Astrocyte of the spinal cord (primary cell): ENCODE measurements around the gene YTHDC2.
"Not testable (repeated sequence)": the region's sequence is repeated elsewhere in the genome, so short reads cannot be mapped to it uniquely, and the experiment has no call there.

Source experiments
- DNase-seq: peaks from one replicate; pipeline ENCODE4 v3.0.0; 2011; ENCODE audit warnings: low read depth, low spot score
- H3K4me3 ChIP-seq: 2 replicates; pipeline ENCODE4 v1.5.1; 2011; ENCODE audit warnings: low read depth, mild to moderate bottlenecking, low read length, moderate library complexity
- in situ Hi-C: cut with HindIII; loops from 2 replicates; pipeline ENCODE4 v1.10.0; 2017; ENCODE audit warnings: low sequenced_read_pairs
- TF ChIP-seq, protein P1 (sequence below): IDR thresholded peaks from 2 replicates; pipeline ENCODE4 v1.5.1; 2012; ENCODE audit warnings: low read depth, mild to moderate bottlenecking, low read length, inconsistent platforms

YTHDC2 gene

DNA sequence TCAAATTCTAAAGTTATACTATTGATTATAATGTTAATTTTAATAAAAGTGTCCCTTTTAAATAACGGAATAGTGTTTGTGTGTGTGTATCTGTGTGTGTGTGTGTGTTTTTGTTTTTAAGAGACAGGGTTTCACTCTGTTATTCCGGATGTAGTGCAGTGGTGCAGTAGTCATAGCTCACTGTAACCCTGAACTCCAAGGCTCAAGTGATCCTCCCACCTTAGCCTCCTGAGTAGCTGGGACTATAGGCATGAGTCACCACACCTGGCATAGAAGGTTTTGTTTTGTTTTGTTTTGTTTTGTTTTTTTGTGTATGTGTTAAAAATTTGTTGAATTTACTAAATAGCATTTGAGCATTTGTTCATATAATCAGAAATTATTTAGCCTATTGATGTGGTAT is 64.6 kb downstream of the YTHDC2 start:
- no peak overlapping the region for H3K4me3 ChIP-seq
- in situ Hi-C loops = no loop called here
- no peak for DNase-seq
- TF ChIP-seq, protein P1, sequence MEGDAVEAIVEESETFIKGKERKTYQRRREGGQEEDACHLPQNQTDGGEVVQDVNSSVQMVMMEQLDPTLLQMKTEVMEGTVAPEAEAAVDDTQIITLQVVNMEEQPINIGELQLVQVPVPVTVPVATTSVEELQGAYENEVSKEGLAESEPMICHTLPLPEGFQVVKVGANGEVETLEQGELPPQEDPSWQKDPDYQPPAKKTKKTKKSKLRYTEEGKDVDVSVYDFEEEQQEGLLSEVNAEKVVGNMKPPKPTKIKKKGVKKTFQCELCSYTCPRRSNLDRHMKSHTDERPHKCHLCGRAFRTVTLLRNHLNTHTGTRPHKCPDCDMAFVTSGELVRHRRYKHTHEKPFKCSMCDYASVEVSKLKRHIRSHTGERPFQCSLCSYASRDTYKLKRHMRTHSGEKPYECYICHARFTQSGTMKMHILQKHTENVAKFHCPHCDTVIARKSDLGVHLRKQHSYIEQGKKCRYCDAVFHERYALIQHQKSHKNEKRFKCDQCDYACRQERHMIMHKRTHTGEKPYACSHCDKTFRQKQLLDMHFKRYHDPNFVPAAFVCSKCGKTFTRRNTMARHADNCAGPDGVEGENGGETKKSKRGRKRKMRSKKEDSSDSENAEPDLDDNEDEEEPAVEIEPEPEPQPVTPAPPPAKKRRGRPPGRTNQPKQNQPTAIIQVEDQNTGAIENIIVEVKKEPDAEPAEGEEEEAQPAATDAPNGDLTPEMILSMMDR = no peak

DNA sequence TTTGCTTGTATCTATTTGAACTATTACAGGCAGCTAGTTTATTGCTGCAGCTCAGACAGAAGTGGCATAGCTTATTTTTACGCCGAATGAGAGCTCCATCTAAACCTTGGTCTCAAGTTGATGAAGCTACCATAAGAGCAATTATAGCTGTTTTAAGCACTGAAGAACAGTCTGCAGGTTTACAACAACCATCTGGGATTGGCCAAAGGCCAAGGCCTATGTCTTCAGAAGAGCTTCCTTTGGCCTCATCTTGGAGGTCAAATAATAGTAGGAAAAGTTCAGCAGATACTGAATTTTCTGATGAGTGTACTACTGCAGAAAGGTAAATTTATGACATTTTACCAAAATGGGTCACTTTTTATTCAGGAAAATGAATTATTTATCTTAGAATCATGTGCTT is 67.9 kb downstream of the YTHDC2 start:
- in situ Hi-C loops = no loop called here
- no peak for DNase-seq
- H3K4me3 ChIP-seq = no peak overlapping the region
- TF ChIP-seq, protein P1 = no peak

DNA sequence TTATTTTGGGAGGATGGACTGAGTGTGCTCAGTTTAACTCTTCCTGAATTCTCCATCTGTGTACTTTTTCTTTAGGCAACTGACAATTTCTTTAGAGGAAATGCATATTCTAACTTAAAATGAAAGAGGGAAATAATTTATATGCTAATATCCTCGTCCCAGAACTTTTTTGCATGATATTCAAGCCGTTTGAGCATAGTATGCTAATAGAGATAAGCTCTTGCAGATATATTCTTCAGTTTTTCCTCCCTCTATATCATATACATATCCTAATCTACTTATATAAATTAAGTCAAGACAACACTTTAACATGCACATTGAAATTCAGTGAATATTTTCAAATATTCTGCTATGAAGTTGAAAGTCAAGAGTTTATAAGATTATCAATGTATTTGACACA is 84.7 kb downstream of the YTHDC2 start:
- H3K4me3 ChIP-seq = no peak overlapping the region
- TF ChIP-seq, protein P1 = no peak
- in situ Hi-C loops = no loop called here
- DNase-seq = no peak

DNA sequence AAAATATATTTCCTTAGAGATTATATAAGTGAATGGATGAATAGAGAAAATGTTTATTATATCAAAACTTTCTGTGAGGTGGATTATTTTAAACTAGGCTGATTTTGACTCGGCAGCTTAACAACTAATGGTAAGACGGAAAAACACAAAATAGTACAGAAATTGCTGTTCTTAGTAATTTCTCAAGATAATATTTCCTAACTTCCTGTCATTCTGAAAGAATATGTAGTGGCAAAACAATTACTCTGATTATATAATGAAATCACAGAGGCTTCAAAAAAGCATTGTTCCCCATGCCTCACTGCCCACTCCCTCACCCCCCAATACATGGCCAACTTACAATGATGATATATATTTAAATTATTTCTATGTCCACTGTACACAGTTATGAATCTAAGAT is 85.4 kb downstream of the YTHDC2 start:
- DNase-seq = no peak
- no peak overlapping the region for H3K4me3 ChIP-seq
- in situ Hi-C loops = no loop called here
- TF ChIP-seq, protein P1 = no peak

DNA sequence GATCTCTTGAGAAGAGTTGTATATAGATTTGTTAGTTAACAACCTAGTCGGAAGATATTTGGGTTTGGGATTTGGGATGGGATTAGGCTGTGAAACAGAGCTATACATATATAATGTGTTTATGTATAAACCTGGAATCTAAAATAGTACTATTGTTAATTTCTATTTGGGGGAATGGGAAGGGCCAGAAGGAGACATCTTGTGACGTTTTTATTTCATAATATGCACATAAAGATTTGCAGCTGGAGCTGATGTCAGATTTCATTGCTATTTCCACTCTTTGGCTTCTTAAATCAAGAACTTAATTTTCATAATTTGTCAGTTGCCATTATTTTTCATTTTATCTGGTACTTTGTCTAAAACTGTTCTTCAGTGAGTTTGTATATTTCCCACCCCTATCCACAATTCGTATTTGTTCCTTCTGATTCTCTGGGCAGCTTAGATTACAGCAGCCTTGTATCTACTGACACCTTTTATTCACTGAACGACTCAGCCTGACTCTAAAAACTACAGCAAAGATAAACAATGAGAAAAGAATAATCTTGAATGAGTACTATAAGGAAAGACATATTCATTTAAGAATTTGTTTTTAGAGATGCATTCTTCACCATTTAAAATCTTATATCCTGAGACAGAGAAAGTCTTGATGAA is 86.9 kb downstream of the YTHDC2 start:
- H3K4me3 ChIP-seq = no peak overlapping the region
- TF ChIP-seq, protein P1 = no peak
- no peak for DNase-seq
- in situ Hi-C loops = no loop called here

DNA sequence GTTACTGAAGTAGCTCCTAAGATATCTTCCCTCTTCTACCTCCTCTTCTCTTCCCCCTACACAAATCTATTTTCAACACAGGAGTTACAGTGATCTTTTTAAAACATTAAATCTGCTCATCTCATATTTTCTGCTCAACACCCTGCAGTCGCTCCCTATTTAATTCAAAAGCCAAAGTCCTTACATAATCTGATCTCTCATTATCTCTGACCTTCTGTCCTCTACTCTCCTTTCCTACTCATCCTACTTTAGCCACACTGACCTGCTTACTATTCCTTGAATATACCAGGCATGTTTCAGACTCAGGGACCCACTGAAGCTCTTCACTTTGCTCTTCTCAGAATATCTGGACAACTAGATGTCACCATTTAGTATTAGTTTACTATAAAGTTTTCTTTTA is 87.9 kb downstream of the YTHDC2 start:
- in situ Hi-C loops = no loop called here
- DNase-seq = no peak
- TF ChIP-seq, protein P1 = no peak
- no peak overlapping the region for H3K4me3 ChIP-seq

DNA sequence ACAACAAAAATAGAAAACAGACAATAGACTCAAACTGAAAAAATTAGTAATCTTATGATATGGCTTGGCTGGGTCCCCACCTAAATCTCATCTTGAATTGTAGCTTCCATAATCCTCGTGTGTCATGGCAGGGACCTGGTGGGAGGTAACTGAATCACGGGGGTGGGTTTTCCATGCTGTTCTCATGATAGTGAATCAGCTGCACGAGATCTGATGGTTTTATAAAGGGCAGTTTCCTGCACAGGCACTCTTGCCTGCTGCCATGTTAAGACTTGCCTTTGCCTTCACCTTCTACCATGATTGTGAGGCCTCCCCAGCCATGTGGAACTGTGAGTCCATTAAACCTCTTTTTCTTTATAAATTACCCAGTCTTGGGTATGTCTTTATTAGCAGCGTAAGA is 89.8 kb downstream of the YTHDC2 start:
- DNase-seq, in situ Hi-C loops, H3K4me3 ChIP-seq: not testable (repeated sequence)
